ENCODE results near the gene CCDC142. TPM values are rescaled to one million over a fixed set of nuclear protein-coding genes. Genes with fewer than 3 reads are reported as not detected.

The CCDC142 gene
- total RNA-seq, 4 donors from 2014 or later, result 13.6 to 58.7 (median 31.3) TPM

DNA sequence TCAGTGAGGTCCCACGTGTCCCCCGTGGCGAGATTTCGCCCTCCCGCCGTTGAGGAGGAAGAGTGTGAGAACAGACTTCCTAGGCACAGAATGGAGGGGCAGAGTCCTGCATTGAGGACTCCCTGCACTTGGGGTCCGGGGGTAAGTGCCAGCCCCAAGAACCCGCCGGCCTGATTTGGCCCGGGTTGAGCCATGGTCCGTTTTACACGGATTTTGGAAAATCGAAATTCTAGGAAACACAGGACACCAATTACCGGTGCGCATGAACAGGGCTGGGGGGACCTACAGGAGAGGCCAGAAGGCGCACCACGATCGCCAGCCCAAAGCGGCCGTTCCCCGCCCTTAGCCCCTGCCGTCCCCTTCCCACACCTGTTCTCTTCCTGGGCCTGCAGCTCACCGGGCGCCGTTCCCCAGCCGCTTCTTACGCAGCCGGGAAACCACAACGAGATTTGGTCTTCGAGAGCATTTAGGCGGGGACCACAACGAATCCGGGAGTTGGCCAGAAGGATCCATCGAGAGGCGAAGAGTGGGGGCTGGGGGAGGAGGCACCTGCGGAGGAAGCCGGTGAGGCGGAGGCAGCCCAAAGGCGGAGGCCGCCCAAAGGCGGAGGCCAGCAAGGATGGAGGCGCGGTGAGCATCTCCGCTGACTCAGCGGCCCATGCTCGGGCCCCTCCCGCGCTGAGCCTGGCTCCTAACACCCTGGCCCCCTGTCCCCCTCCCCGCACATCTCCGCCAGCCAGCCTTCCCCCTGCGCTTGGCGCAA, 31.0 kb upstream of the CCDC142 start:
- TF ChIP-seq, protein P1, sequence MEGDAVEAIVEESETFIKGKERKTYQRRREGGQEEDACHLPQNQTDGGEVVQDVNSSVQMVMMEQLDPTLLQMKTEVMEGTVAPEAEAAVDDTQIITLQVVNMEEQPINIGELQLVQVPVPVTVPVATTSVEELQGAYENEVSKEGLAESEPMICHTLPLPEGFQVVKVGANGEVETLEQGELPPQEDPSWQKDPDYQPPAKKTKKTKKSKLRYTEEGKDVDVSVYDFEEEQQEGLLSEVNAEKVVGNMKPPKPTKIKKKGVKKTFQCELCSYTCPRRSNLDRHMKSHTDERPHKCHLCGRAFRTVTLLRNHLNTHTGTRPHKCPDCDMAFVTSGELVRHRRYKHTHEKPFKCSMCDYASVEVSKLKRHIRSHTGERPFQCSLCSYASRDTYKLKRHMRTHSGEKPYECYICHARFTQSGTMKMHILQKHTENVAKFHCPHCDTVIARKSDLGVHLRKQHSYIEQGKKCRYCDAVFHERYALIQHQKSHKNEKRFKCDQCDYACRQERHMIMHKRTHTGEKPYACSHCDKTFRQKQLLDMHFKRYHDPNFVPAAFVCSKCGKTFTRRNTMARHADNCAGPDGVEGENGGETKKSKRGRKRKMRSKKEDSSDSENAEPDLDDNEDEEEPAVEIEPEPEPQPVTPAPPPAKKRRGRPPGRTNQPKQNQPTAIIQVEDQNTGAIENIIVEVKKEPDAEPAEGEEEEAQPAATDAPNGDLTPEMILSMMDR (IDR thresholded peaks at IDR 0.05), result no peak
- TF ChIP-seq POLR2A (IDR thresholded peaks at IDR 0.05), result no peak
- intact Hi-C loops (cut with DNase I), result no loop called here
- Histone ChIP-seq H3K9me3 (no peaks in the 10 kb centered on the region), H3K4me3 (replicated peaks in 1 of 3) (no peak overlapping the region), H3K36me3 (no peaks in the 10 kb centered on the region), H3K4me1 (peaks cover 7 to 26% of the 10 kb centered on the region in 2 donors), H3K27me3 (peaks cover 53% of the 10 kb centered on the region), H3K27ac (no peak overlapping the region)
- DNase-seq, result no peak
- WGBS, 2 donors, result 4 to 7% methylated on average over 31 to 38 of the region's 52 CpGs

DNA sequence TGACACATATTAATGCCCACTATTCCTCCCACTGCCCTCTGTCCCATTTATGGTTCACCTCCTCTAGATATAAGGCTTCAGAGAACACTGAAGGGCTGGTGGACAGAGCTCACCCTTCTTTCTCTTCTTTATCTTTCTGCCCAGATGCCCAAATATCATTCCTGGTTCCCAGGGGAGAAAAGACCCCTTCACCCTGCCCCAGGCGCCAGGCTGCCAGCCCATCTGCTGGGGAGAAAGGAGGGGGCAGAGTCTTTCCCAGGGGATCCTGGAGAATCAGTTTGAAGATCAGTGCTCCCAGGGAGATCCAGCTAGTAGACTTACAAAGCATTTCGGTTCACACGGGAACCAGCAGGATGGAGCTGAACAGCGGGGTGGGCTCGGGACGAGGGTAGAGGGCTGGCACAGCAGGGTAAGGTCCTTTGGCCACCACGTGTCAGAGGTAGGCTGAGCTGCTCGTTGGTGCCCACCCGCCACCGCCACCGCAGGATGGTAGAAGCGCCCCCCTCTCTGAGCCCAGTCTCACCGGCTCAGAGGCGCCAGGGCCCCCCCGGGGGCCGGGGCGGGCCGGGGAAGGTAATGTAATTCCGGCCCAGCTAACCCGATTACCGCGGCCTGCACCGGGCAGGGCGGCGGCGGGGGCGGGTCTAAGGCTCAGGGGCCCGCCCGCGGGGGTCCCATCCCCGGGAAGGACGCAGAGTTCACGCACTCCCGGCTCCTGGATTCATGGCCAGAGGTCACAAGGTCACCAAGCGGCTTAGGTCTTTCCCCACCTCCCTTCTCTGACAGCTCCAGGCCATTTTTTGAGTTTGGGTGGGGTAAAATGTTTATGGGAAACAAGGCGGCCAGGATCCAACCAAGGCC, 30.2 kb upstream of the CCDC142 start:
- 3 to 5% methylated on average over 8 to 9 of the region's 36 CpGs for WGBS, 2 donors
- intact Hi-C loops (cut with DNase I), result no loop called here
- peaks cover 53% of the 10 kb centered on the region for H3K27me3 ChIP-seq
- TF ChIP-seq, protein P1 (IDR thresholded peaks at IDR 0.05), result no peak
- TF ChIP-seq POLR2A (IDR thresholded peaks at IDR 0.05), result no peak
- no peak overlapping the region for H3K4me3 ChIP-seq (replicated peaks in 1 of 3)
- H3K9me3 ChIP-seq, result no peaks in the 10 kb centered on the region
- peaks cover 7 to 33% of the 10 kb centered on the region in 2 donors for H3K4me1 ChIP-seq
- DNase-seq, result no peak
- H3K36me3 ChIP-seq, result no peaks in the 10 kb centered on the region
- H3K27ac ChIP-seq, result no peak overlapping the region

DNA sequence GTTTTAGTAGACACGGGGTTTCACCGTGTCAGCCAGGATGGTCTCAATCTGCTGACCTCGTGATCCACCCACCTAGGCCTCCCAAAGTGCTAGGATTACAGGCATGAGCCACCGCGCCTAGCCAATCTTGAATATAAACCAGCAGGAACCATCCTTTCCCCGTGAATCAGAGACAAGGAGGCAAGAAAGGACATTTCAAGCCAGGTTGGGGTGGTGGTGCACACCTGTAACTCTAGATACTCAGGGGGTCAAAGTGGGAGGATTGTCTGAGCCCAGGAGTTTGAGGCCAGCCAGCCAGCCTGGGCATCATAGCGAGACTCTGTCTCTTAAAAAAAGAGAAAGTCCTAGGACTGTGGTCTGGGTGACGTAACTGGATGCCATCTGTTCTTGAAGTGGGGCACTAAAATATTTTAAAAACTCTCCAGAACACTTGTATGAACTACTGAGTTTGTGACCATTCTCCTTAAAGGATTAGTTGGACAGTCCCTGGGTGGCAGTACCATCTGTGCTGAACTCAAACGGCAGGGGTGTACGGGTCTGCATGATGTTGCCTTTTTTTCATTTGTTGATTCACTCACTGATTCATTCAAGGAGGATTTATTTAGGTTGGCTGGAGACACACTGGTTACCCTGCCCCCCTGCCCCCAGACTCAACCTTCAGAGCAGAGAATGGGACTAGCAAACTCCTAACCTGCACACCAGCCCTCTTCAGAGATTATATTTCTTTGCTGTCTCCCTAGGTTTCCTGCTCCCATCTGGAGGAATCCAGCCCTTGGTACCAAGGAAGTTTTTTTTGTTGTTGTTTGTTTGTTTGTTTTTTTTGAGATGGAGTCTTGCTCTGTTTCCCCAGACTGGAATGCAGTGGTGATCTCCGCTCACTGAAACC, 28.5 kb upstream of the CCDC142 start:
- H3K4me3 ChIP-seq (replicated peaks in 1 of 3), result no peak overlapping the region
- intact Hi-C loops (cut with DNase I), result no loop called here
- H3K27ac ChIP-seq, result no peak overlapping the region
- H3K27me3 ChIP-seq, result peaks cover 45% of the 10 kb centered on the region
- no peaks in the 10 kb centered on the region for H3K9me3 ChIP-seq
- TF ChIP-seq, protein P1 (IDR thresholded peaks at IDR 0.05), result no peak
- TF ChIP-seq POLR2A (IDR thresholded peaks at IDR 0.05), result no peak
- no peak for DNase-seq
- 22 to 29% methylated on average over 11 of the region's 11 CpGs for WGBS, 2 donors
- H3K4me1 ChIP-seq, result peaks cover 12 to 35% of the 10 kb centered on the region in 2 donors
- no peaks in the 10 kb centered on the region for H3K36me3 ChIP-seq

DNA sequence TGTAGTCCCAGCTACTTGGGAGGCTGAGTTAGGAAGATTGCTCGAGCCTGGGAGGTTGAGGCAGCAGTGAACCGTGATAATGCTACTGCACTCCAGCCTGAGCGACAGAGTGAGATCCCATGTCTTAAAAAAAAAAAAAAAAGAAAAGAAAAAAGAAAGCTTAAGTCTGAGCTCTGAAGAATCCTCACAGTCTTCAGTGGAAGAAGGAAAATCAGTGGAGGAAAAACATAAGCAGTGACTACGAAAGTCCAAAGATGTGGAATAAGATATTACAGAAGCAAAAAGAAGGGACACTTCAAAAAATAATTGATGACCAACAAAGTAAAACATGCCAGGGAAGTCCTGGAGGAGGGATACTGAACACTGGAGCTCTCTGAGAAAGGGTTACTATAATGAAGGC, 27.5 kb upstream of the CCDC142 start:
- H3K27ac ChIP-seq, result no peak overlapping the region
- peaks cover 7 to 9% of the 10 kb centered on the region in 2 donors for H3K36me3 ChIP-seq
- H3K4me1 ChIP-seq, result peaks cover 16 to 35% of the 10 kb centered on the region in 2 donors
- no peak for TF ChIP-seq POLR2A (IDR thresholded peaks at IDR 0.05)
- TF ChIP-seq, protein P1 (IDR thresholded peaks at IDR 0.05), result no peak
- DNase-seq, result no peak
- no peak overlapping the region for H3K4me3 ChIP-seq (replicated peaks in 1 of 3)
- 71 to 78% methylated on average over 4 of the region's 4 CpGs for WGBS, 2 donors
- intact Hi-C loops (cut with DNase I), result no loop called here
- H3K27me3 ChIP-seq, result peaks cover 37% of the 10 kb centered on the region
- no peaks in the 10 kb centered on the region for H3K9me3 ChIP-seq

Measured in thyroid gland (tissue), 4 donors.